NK-92 treated with Interleukin-12 subunit alpha and Interleukin-12 subunit beta, amount 100 ng/mL, for 24 hours (cell line): ENCODE measurements around the gene MS4A6A.
"Not testable (repeated sequence)": the region's sequence is repeated elsewhere in the genome, so short reads cannot be mapped to it uniquely, and the experiment has no call there.

Source experiments
- DNase-seq: peaks from one replicate; lab custom pipeline; 2025; lab: John Stamatoyannopoulos, UW

The MS4A6A gene

DNA sequence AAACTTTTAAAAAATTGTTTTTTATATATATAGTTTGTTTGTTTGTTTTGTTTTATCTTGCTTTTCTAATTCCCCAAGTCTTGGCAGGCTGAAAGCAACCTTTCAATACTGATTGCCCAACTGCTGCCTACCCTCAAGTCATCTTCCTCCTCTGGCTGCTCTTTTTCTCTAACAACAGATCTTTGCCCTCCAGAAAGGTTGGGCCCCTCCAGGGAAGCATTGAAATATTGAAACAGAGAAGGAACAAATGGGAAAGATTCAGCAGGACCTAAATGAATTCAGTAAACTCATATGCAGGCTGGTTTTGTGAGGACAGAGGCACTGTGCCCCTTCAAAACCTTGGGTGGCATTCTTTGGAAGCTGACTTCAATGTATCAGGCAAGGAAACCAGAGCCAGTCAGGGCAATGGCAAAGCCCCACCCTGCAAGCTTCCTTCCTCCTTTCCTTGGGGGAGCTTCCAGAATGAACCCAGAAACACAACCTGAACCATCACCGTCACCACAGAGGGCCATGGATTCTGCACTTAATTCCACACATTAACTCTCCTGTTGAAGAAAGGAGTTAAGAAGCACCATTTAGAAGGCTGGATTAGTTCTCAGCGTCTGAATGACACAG, 815 bp upstream of the MS4A6A start:
- DNase-seq: no peak

DNA sequence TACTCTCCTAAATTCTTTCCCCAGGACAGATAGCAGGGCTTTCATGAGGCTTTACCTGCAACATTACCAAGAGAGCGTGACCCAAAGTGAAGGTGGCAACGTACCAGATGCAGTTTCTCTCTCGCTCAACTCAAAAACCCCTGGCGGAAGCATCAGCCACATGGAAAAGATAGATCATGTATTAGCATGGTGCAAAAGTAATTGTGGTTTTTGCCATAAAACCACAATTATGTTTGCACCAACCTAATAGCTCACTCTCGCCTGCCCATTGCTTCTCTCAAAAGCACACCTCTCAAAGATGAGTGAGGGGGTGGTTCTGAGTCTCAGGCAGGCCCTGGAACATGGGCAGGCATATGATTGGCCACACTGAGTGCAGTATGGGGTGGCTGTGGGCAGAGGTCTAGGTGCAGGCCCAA, 7.0 kb downstream of the MS4A6A start:
- DNase-seq: no peak

DNA sequence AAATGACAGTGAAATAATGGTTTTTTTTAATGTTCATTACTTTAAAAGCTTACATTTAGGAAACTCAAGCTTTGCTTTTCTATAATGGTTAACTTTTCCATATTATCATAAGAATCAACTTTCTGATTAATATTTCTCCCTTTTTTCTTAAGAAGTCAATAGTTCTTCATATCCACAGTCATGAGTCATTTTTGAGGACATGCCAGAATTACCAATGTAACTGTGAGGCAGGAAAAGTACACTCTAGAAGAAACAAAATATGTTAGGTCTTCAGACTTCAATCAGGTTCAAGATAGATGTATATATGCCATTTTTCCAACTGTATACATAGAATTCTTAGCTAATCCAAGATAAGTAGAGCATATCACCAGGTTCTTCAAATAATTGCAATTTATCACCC, 10.9 kb downstream of the MS4A6A start:
- DNase-seq: no peak

GRCh38 chr11:60170566-60170965, 12.3 kb downstream of the MS4A6A start:
- DNase-seq: no peak

DNA sequence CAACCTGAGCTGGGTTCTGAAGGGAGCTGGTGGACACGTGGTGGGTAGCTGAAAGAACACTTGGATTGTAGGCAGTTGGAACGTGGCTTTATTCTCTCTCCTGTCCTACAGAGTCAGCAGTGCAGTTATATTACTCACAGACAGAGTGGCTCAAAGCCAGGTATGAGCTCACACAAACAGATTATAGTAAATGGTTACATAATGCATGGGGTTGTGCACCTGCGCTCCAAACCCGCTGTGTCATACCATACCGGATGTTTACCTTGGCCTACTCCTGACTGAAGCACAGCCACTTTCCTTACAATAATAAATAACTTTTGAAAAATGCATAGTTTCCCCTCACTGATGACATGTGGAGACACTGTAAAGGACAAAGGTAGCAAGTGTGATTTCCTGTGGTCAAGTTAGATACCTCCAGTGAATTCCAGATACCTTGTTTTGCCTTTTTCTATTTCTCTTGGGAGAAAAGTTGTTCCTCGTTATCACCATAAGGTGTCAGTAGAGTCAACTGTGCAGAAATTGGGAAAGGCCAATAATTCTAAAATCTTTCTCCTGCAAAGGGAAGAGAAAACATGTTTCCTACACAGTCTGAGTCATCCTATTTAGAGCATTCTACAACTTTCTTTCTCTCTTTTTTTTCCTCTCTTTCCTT, 13.5 kb downstream of the MS4A6A start:
- no peak for DNase-seq

- DNase-seq: no peak
Observed at GRCh38 chr11:60168306-60168705, 14.6 kb downstream of the MS4A6A start.

- DNase-seq: no peak
Observed at GRCh38 chr11:60165951-60166350, 16.9 kb downstream of the MS4A6A start.

GRCh38 chr11:60165538-60165937, 17.3 kb downstream of the MS4A6A start:
- no peak for DNase-seq

GRCh38 chr11:60164550-60165075, 18.3 kb downstream of the MS4A6A start:
- DNase-seq: no peak

DNA sequence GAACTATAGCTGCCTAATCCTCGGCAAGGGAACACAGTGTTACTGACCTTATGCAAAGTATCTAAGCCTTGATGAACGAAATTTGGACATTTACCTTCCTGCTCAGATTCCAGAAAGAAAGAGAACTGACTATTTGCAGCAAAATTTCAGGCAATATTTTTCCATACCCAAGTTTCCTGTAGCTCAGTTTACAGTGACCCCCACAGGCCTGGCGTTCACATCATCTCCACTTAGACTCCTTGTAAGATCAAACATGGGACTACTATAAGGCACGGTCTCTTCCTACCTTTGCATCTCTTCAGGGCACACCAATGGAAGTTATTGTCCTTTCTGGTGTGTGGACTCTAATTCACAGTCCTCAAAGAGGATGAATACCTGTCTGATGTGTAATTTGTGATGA, 21.1 kb downstream of the MS4A6A start:
- DNase-seq: no peak

GRCh38 chr11:60161107-60161506, 21.8 kb downstream of the MS4A6A start:
- no peak for DNase-seq

DNA sequence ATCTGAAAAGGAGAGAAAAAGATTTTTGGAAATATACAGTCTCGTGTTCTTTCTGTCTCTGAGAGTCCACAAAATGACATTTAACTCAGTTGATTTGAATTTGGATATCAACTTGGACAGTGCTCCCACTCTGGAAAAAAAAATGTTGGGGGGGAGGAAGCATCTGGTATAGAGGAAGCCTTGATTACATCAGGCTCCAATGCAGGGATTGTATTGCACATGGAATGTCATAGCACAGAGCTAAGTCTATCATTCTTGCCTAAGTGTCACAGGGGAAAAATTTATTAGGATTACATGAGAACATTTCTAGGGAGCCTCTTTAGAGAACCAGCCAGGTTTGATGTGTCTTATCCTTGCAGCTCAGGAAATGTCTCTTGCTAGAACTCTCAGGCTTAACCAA, 23.0 kb downstream of the MS4A6A start:
- no peak for DNase-seq

GRCh38 chr11:60159284-60159683, 23.6 kb downstream of the MS4A6A start:
- no peak for DNase-seq

DNA sequence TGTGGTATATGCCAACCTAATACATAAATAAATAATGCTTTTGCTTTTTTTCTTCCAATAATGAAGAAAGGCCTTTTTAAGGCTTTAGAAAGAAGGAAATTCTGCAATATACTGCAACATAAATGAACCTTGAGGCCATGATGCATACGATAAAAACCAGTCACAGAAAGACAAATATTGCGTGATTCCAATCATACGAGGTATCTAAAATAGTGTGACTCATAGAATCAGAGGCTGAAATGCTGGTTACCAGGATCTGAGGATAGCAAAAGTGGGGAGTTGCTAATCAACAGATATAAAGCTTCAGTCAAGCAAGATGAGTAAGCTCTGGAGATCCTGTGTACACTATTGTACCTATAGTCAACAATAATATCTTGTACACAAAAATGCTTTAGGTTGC, 24.2 kb downstream of the MS4A6A start:
- DNase-seq: no peak

DNA sequence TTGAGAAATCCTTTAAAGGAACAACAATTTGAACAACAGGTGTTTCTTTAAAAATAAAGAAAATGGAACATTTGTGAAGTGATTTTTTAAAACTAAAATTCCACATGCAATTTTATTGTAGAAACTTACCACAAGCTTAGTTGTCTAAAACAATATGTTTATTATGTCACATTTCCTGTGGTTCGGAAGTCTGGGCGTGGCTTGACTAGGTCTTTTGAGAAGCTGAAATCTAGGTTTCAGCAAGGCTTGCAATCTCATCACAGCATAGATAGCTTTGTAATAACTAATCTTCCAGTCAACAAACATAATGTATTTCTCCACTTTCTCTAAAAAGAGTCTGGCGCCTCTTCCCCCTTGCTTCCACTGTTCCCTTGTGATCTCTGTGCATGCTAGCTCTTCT, 27.0 kb downstream of the MS4A6A start:
- DNase-seq: no peak

DNA sequence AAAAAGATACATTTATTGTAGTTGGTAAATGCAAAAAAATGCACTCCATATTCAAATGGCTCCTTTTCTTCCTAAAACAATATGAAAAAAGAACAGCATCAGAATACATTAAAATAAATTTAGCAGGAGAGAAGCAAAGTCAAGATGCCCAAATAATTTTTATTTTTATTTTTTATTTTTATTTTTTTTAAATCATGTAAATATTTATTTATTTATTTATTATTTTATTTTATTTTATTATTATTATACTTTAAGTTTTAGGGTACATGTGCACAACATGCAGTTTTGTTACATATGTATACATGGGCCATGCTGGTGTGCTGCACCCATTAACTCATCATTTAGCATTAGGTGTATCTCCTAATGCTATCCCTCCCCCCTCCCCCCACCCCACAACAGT, 30.2 kb downstream of the MS4A6A start:
- DNase-seq: not testable (repeated sequence)

DNA sequence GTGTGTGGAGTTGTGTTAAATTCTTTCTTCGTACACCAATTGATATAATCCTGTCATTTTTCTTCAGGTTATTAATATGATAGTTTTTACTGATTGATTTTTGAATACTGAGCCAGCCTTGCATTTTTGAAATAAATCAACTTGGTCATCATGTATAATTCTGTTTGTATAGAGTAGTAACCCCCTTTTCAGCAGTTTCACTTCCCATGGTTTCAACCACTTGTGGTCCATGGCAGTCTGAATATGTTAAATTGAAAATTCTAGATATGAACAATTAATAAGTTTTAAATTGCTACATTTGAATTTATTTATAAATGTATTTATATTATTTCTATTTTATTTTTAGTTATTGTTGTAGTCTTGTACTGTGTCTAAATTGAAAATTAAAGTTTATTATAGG, 32.6 kb downstream of the MS4A6A start:
- no peak for DNase-seq

GRCh38 chr11:60145677-60146076, 37.2 kb downstream of the MS4A6A start:
- no peak for DNase-seq

GRCh38 chr11:60143768-60144167, 39.1 kb downstream of the MS4A6A start:
- no peak for DNase-seq

GRCh38 chr11:60133917-60134316, 49.0 kb downstream of the MS4A6A start:
- DNase-seq: no peak

DNA sequence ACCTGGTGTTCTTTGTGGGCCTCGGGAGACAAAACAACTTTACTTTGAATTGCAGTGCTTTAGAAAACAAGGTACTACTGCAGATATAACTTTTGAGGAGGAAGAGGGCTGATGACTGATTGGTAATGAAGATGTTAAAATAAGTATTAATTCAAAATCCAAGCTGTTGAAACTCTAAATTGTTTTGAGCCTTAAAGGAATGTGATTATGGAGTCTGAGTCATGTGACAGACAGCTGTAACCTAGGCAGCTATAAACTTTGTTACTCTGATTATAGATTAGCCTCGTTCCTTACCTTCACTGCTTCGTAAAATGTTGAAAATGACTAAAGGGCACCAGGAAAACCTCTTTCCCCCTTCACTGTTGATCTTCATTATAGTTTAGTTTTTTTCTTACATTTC, 51.0 kb downstream of the MS4A6A start:
- no peak for DNase-seq

DNA sequence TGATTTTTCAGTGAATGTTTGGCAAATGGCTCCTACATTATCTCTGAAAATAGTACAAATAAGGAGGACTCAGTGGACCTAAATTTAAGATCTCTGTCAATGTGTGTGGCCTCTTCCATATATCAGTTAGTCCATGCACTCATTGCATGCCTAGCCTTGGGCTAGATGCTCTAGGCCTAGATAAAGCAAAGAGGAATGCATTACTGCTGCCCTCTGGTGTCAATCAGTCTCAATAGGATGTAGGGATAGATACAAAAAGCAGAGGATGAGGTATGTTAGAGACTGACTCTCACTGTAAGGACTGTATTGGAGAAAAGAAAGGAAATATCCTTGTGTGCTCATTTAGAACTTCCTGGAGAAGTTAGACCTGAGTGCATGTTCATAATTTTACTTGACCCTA, 52.4 kb downstream of the MS4A6A start:
- no peak for DNase-seq

DNA sequence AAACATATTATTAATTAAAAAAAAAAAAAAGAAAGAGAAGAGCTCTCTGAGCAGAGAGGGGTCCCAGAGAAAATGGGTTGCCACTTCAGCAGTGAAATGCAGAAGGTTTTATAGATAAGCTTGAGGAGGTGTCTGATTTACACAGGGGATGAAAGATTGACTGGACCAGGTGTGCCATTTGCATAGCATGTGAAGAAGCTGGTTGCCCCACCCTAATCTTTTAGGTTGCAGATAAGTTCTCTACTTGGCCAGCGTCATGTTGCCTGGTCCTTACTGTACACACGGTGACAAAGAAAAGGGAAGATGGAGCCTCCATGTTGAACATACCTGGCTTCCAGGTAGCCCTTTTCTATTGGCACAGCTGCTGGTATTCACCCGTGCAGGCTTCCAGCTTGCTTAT, 53.0 kb downstream of the MS4A6A start:
- no peak for DNase-seq

GRCh38 chr11:60128866-60129265, 54.0 kb downstream of the MS4A6A start:
- not testable (repeated sequence) for DNase-seq
